H9 (cell line): ENCODE data around the gene ACTN4. TPM values are rescaled to one million over a fixed set of nuclear protein-coding genes. Genes with fewer than 3 reads are reported as not detected.

ENCODE experiments used
- DNase-seq: peaks from one replicate; pipeline ENCODE4 v3.0.0-alpha.2; 2017
- H2AFZ ChIP-seq: one replicate; pipeline ENCODE4 v1.6.1; 2013; ENCODE audit warnings: mild to moderate bottlenecking, low read length, control low read depth, moderate library complexity
- H2AK5ac ChIP-seq: 2 replicates; pipeline ENCODE4 v1.6.1; 2013; ENCODE audit warnings: low read length, control low read depth, mixed read lengths; ENCODE audit not compliant: insufficient read length
- H2BK120ac ChIP-seq: one replicate; pipeline ENCODE4 v1.6.1; 2013; ENCODE audit warnings: low read depth, mild to moderate bottlenecking, low read length, control low read depth, inconsistent platforms; ENCODE audit not compliant: poor library complexity, severe bottlenecking
- H2BK12ac ChIP-seq: 2 replicates; pipeline ENCODE4 v1.6.1; 2013; ENCODE audit warnings: low read length, control low read depth, mixed read lengths, low read depth; ENCODE audit not compliant: insufficient read length
- H2BK15ac ChIP-seq: 2 replicates; pipeline ENCODE4 v1.6.1; 2013; ENCODE audit warnings: low read depth, low read length, control low read depth
- H2BK20ac ChIP-seq: one replicate; pipeline ENCODE4 v1.6.1; 2013; ENCODE audit warnings: low read depth, mild to moderate bottlenecking, low read length, control low read depth, inconsistent platforms; ENCODE audit not compliant: poor library complexity, severe bottlenecking
- H2BK5ac ChIP-seq: 2 replicates; pipeline ENCODE4 v1.6.1; 2013; ENCODE audit warnings: low read length, control low read depth, mixed read lengths; ENCODE audit not compliant: insufficient read length
- H3K14ac ChIP-seq: 2 replicates; pipeline ENCODE4 v1.6.1; 2013; ENCODE audit warnings: low read length, control low read depth; ENCODE audit not compliant: insufficient read depth
- H3K18ac ChIP-seq: 2 replicates; pipeline ENCODE4 v1.6.1; 2013; ENCODE audit warnings: low read depth, mild to moderate bottlenecking, mixed read lengths, low read length, control low read depth; ENCODE audit not compliant: insufficient read length
- H3K23ac ChIP-seq: 2 replicates; pipeline ENCODE4 v1.6.1; 2013; ENCODE audit warnings: low read length, control low read depth, mixed read lengths, low read depth; ENCODE audit not compliant: insufficient read length
- H3K23me2 ChIP-seq: 2 replicates; pipeline ENCODE4 v1.6.1; 2013; ENCODE audit warnings: low read depth, mild to moderate bottlenecking, mixed read lengths, low read length, control low read depth; ENCODE audit not compliant: insufficient read length, poor library complexity, severe bottlenecking
- H3K27ac ChIP-seq: 2 replicates; pipeline ENCODE4 v1.5.1; 2013; ENCODE audit warnings: low read length, control low read depth, mixed read lengths, low read depth; ENCODE audit not compliant: insufficient read length
- H3K27me3 ChIP-seq: 2 replicates; pipeline ENCODE4 v1.6.1; 2013; ENCODE audit warnings: low read length, control low read depth, inconsistent platforms; ENCODE audit not compliant: insufficient read depth
- H3K4ac ChIP-seq: 2 replicates; pipeline ENCODE4 v1.6.1; 2013; ENCODE audit warnings: low read depth, mild to moderate bottlenecking, control low read depth, inconsistent platforms, low read length, moderate library complexity
- H3K4me1 ChIP-seq: 2 replicates; pipeline ENCODE4 v1.6.1; 2013; ENCODE audit warnings: low read length, control low read depth, inconsistent platforms; ENCODE audit not compliant: insufficient read depth
- H3K4me2 ChIP-seq: 2 replicates; pipeline ENCODE4 v1.6.1; 2013; ENCODE audit warnings: low read length, control low read depth, mixed read lengths; ENCODE audit not compliant: insufficient read length, insufficient read depth
- H3K56ac ChIP-seq: 2 replicates; pipeline ENCODE4 v1.6.1; 2013; ENCODE audit warnings: low read depth, mild to moderate bottlenecking, mixed read lengths, low read length, control low read depth; ENCODE audit not compliant: insufficient read length
- H3K79me1 ChIP-seq: 2 replicates; pipeline ENCODE4 v1.6.1; 2013; ENCODE audit warnings: low read depth, mild to moderate bottlenecking, moderate library complexity, low read length, control low read depth, inconsistent platforms; ENCODE audit not compliant: insufficient read depth, poor library complexity, severe bottlenecking
- H3K79me2 ChIP-seq: 2 replicates; pipeline ENCODE4 v1.6.1; 2013; ENCODE audit warnings: low read length, control low read depth, inconsistent platforms; ENCODE audit not compliant: insufficient read depth
- H3K9ac ChIP-seq: 2 replicates; pipeline ENCODE4 v1.6.1; 2013; ENCODE audit warnings: low read length, control low read depth, mixed read lengths; ENCODE audit not compliant: insufficient read length; ENCODE audit errors: extremely low read depth
- H3K9me3 ChIP-seq: one replicate; pipeline ENCODE4 v1.6.1; 2013; ENCODE audit warnings: low read depth, low read length, inconsistent platforms; ENCODE audit not compliant: control insufficient read depth
- H3T11ph ChIP-seq: one replicate; pipeline ENCODE4 v1.6.1; 2013; ENCODE audit warnings: mild to moderate bottlenecking, low read length, control low read depth, inconsistent platforms
- H4K20me1 ChIP-seq: one replicate; pipeline ENCODE4 v1.6.1; 2013; ENCODE audit not compliant: control insufficient read depth, insufficient read length, insufficient read depth
- H4K5ac ChIP-seq: 2 replicates; pipeline ENCODE4 v1.6.1; 2013; ENCODE audit warnings: low read depth, mild to moderate bottlenecking, mixed read lengths, low read length, control low read depth; ENCODE audit not compliant: insufficient read length
- H4K8ac ChIP-seq: replicated peaks from 2 replicates; pipeline ENCODE4 v1.6.1; 2013; ENCODE audit warnings: low read length, control low read depth, mixed read lengths, low read depth; ENCODE audit not compliant: insufficient read length
- H4K91ac ChIP-seq: 2 replicates; pipeline ENCODE4 v1.6.1; 2013; ENCODE audit warnings: low read depth, mild to moderate bottlenecking, moderate library complexity, mixed read lengths, low read length, control low read depth; ENCODE audit not compliant: insufficient read length
- H3K27ac Mint-ChIP-seq, 3 experiments: 2 replicates in 2 of 3; 3 replicates in 1 of 3; pipeline ENCODE4 v1.8.0; 2020 to 2021; ENCODE audit warnings: mixed read lengths in 3 of 3, mild to moderate bottlenecking in 1 of 3, moderate library complexity in 1 of 3
- H3K27me3 Mint-ChIP-seq: 2 replicates; pipeline ENCODE4 v1.8.0; 2021; ENCODE audit warnings: low read depth, mild to moderate bottlenecking, moderate library complexity, mixed read lengths
- H3K36me3 Mint-ChIP-seq, 3 experiments: 2 replicates in 2 of 3; 3 replicates in 1 of 3; pipeline ENCODE4 v1.8.0; 2020 to 2021; ENCODE audit warnings: low read depth in 3 of 3, mixed read lengths in 3 of 3; ENCODE audit not compliant: insufficient read depth in 1 of 3
- H3K4me1 Mint-ChIP-seq, 2 experiments: 2 replicates each; pipeline ENCODE4 v1.8.0; 2020; ENCODE audit warnings: mixed read lengths in 2 of 2
- H3K4me3 Mint-ChIP-seq, 2 experiments: 2 replicates in 1 of 2; 3 replicates in 1 of 2; pipeline ENCODE4 v1.8.0; 2020 to 2021; ENCODE audit warnings: mild to moderate bottlenecking in 2 of 2, mixed read lengths in 2 of 2, moderate library complexity in 1 of 2
- H3K9me3 Mint-ChIP-seq, 2 experiments: 2 replicates in 1 of 2; 3 replicates in 1 of 2; pipeline ENCODE4 v1.8.0; 2020; ENCODE audit warnings: mild to moderate bottlenecking in 2 of 2, mixed read lengths in 2 of 2, moderate library complexity in 1 of 2
- CTCF ChIP-seq: fragments of 200-600 bp; sonication (generic); conservative IDR thresholded peaks from 3 replicates; pipeline ENCODE4 v1.8.0; 2021; ENCODE audit warnings: antibody characterized with exemption, mild to moderate bottlenecking
- WGBS: extraction: QIAGEN DNeasy Blood & Tissue Kit; methylation state at CpG from one replicate; pipeline ENCODE4 v1.1.7; 2013; ENCODE audit warnings: missing lambda C conversion rate, low lambda C conversion rate, mixed read lengths; ENCODE audit not compliant: insufficient read length; ENCODE audit errors: extremely low coverage; 5-methylcytosine and 5-hydroxymethylcytosine counted together
- total RNA-seq: library from RNA; stranded (reverse); gene quantifications from 2 replicates; pipeline ENCODE4 v1.2.1, GENCODE V29; 2021

The ACTN4 gene
- total RNA-seq, 1 experiment from 2014 or later, result 369 TPM

GRCh38 chr19:38617283-38617763 lies 30.1 kb upstream of the ACTN4 start:
- H2AK5ac ChIP-seq, result no peak overlapping the region
- peak overlapping the region in 1 of 3 experiments; percentile 14; a peak in 1 of 7 replicates for H3K27ac Mint-ChIP-seq
- H3K27ac ChIP-seq, result no peak overlapping the region
- H2BK120ac ChIP-seq, result no peak overlapping the region
- H3K4ac ChIP-seq, result no peak overlapping the region
- H2BK5ac ChIP-seq, result no peak overlapping the region
- H3K9me3 Mint-ChIP-seq, result no peaks in the 10 kb centered on the region; a peak in 1 of 5 replicates
- no CpG with 5 or more reads among the region's 9 CpGs for WGBS
- no peak overlapping the region for H2BK15ac ChIP-seq
- peak overlapping the region in 1 of 2 experiments; percentile 27; a peak in 2 of 5 replicates for H3K4me3 Mint-ChIP-seq
- peaks cover 4% of the 10 kb centered on the region; the same call in 1 of the 2 replicates for H3K4me1 ChIP-seq
- no peak overlapping the region for H3T11ph ChIP-seq
- no peak overlapping the region for H4K91ac ChIP-seq
- no peak overlapping the region for H3K4me2 ChIP-seq
- H3K9me3 ChIP-seq, result no peaks in the 10 kb centered on the region
- no peak overlapping the region for H2AFZ ChIP-seq
- H3K14ac ChIP-seq, result no peak overlapping the region
- no peak overlapping the region for H3K18ac ChIP-seq
- no peak for DNase-seq
- H4K20me1 ChIP-seq, result no peaks in the 10 kb centered on the region
- H3K36me3 Mint-ChIP-seq, result peaks cover 15 to 25% (median 19%) of the 10 kb centered on the region in 3 experiments
- H3K56ac ChIP-seq, result no peak overlapping the region
- H3K4me1 Mint-ChIP-seq, result peaks cover 18 to 32% of the 10 kb centered on the region in 2 experiments
- peaks cover 4% of the 10 kb centered on the region; the same call in 1 of the 2 replicates for H3K79me2 ChIP-seq
- no peak for TF ChIP-seq CTCF
- H3K79me1 ChIP-seq, result peaks cover 3% of the 10 kb centered on the region
- no peaks in the 10 kb centered on the region for H3K27me3 Mint-ChIP-seq
- H2BK12ac ChIP-seq, result no peak overlapping the region
- no peak overlapping the region for H3K9ac ChIP-seq
- no peak overlapping the region for H2BK20ac ChIP-seq
- H4K8ac ChIP-seq, result no peak overlapping the region
- H3K23ac ChIP-seq, result no peak overlapping the region
- H4K5ac ChIP-seq, result no peak overlapping the region
- H3K27me3 ChIP-seq, result no peaks in the 10 kb centered on the region
- peaks cover 5% of the 10 kb centered on the region for H3K23me2 ChIP-seq
